AG20443 (cell line): ENCODE data around the gene EPS8L2.
A peak's percentile ranks its signal among the peaks of the same experiment; 100 is the strongest.

Experiments
- DNase-seq: peaks from one replicate; pipeline ENCODE4 v3.0.0; 2012; ENCODE audit warnings: low spot score, mixed read lengths

EPS8L2 gene

DNA sequence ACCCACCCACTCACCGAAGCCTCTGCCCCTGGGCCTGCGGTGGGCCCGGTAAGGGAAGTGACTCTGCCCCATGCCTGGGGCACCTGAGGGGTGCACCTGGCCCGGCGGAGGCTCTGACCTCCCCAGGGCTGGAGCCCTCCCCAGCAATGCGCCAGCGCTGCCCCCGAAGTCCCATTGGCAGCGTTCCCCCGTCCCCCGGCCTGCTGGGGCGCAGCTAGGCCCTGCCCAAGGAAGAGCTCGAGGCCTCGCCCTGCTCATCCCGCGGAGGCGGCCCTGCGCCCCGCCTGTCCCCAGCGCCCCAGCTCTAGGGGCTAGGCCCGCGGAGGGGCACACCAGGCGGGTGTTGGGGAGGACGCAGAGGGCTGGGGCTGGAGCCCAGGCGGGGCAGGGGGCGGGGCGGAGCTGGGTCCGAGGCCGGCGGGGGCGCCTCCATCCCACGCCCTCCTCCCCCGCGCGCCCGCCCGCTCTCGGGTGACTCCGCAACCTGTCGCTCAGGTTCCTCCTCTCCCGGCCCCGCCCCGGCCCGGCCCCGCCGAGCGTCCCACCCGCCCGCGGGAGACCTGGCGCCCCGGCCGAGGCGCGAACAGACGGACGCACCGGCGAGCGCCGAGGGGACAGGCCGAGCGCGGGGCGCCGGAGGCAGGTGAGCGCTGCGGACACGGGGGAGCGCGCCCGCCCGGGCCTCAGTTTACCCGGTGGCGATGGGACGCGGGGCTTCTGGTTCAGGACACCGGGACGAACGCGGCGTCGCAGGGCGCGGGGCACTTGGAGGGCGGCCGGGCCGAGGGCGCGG lies at the start of gene EPS8L2:
TSS of gene EPS8L2 (plus strand) at position 586 of the 793 bp plus-strand sequence. CDS start 3,177 bp downstream, outside the sequence.
- DNase-seq = no peak

GRCh38 chr11:656426-656825 lies 49.6 kb upstream of the EPS8L2 start:
- DNase-seq = no peak

- no peak for DNase-seq
Observed at GRCh38 chr11:656866-657265, 49.2 kb upstream of the EPS8L2 start.

- DNase-seq = no peak
Observed at GRCh38 chr11:657691-658126, 48.3 kb upstream of the EPS8L2 start.

GRCh38 chr11:659532-660085 lies 46.4 kb upstream of the EPS8L2 start:
- no peak for DNase-seq

DNA sequence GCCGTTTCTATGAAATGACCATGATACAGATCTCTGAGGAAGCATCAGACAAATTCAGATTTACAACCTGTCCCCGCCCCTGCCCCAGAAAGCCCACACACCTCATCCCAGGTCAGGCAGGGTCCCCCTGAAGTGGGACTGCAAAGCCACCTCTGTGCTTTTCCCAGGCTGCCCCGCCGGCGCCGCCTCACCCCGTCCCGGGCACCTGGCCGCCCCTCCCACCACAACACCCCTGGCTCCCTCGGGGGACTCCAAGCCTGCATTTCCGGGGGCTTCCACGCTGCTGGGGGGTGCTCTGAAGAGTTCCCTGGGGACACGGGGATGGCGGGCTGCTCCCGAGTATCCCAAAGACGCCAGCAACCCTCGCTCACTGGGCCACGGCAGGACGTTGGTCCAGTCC lies 45.8 kb upstream of the EPS8L2 start:
- no peak for DNase-seq

- no peak for DNase-seq
Observed at GRCh38 chr11:660681-661444, 45.2 kb upstream of the EPS8L2 start.

GRCh38 chr11:662689-663274 lies 43.2 kb upstream of the EPS8L2 start:
- peak; percentile 91 for DNase-seq

GRCh38 chr11:665062-665703 lies 40.8 kb upstream of the EPS8L2 start:
- DNase-seq = no peak

DNA sequence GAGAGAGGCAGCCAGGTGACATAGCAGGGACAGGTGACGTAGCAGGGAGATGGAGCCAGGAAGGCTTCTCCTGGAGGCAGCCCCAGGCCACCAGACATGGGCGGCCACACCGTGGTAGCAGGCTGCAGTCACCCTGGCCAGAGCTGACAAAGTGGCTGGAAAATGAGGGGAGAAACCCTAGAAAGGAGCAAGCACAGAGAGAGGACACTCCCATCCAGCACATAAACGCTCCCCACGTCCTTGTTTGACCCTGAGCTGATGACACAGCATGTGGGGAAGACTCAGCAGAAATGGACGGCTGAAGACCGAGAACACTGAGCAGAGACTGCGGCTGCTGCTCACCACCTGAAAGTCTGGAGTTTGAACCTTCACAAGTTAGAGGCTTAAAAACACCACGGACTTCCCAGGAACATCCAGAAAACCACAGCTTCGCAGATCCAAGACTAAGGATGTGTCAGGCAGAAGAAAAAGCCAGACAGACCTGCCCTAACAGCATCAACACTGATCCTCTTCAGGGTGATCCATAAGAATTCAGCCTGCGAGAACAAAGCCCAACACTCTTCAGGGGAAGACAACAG lies 40.2 kb upstream of the EPS8L2 start:
- DNase-seq = peak; percentile 86

DNA sequence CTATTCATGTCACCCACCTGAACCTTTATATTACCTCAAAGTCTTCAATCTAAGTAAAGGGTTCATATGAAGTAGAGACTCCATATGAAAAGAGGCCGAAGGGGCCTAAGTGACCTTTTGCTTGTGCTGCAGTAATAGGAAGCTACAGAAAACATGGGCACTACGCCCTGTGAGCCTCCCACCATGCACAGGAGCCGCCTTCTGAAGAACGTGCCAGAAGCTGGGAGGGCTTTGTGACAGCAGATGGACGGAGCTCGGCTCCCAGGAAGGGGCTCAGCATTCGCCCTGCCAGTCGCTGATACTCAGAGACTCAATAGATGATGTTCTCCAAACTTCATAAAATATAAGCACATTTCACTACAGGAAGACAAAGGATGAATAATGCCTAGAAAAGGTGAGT lies 32.2 kb upstream of the EPS8L2 start:
- no peak for DNase-seq

GRCh38 chr11:674406-674805 lies 31.6 kb upstream of the EPS8L2 start:
- DNase-seq = no peak

DNA sequence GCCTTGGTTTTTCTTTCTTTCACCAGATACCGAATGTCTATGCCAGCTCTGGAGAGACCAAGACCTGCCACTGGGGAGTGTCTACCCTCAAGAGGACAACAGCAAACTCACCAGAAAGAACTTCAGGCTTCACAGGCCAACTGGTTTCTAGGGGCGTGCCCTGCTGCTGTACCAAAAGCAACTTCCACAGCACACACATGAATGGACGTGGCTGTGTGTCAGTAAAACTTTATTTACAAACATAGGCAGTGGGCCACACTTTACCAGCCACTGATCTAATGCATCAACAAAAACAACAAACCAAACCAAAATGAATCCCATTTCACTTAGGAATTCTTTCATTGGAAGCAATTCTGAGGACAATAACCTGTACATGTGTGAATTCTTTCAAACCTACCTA lies 27.7 kb upstream of the EPS8L2 start:
- DNase-seq = no peak

DNA sequence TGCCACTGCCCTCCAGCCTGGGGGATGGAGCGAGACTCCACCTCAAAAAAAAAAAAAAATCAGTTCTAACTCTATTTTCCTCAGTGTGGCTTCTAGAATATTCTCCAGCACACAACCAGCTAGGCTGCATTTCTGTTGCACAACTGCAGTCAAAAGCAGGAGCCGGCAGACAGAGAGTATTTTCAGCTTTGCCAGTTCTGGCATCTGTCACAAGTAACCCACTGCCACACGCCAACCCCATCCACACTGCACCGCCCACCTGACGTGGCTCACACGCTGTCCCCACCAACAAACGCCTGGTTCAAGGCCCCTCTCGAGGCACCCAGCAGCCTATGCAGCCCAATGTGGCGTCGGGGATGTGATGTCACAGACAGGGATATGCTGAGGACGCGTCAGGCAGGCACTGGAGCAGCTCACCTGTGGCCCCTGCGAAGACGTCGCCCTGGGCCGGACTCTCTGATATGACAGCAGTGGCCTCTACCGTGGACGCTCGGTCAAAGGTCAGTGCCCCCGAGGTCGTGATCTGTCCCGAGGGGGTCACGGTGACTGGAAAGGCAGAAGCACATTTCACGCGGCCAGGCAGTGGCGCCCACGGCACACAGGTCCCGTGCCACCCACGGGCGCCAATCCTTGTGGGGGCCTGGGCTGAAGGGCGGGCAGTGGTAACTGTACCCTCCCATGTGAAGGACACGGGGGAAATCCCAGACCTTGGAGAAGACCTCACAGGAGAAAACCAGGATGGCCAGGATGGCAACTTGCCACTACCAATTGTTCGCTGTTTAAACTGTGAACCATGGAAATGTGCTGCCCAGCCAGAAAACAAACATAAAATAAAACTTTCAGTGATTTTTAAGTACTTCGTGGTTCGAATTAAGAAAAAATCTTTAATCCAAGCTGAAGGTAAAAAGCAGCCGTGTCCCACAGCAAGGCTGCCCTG lies 26.5 kb upstream of the EPS8L2 start:
- no peak for DNase-seq

DNA sequence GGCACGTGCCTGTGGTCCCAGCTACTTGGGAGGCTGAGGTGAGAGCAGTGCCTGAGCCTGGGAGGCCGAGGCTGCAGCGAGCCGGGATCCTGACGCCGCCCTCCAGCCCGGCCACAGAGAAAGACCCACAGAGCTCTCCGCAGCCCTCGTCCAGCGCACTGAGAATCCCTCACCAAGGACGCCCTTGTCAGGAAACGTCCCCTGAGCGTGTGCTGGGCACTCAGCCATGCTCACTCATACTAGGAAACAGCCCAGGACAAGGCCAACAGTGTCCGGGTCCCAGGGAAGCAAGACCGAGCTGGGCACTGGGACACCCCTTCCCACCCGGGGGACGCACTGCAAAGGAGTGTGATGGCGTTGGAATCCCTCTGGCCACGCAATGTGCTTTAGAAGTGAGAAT lies 25.6 kb upstream of the EPS8L2 start:
- DNase-seq = no peak

GRCh38 chr11:680970-681369 lies 25.1 kb upstream of the EPS8L2 start:
- no peak for DNase-seq

- DNase-seq = no peak
Observed at GRCh38 chr11:686451-687243, 19.4 kb upstream of the EPS8L2 start.

DNA sequence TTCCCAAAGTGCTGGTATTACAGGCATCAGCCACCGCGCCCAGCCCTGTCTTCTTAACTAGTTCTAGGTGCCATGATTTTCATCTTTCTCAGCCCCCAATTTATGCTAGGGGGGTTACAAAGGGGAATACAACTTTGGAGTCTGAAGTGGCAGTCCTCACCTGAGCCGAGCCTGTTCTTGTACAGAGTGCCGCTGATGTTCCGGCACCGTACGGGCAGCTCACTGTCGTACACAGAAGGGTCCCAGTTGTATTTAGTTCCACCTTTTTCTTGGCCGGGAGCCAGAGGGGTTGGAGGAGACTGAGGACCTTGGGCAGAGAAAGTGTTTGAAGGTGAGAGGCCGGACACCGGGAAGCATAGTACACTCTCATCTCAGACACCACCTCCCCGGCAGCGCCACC lies 18.3 kb upstream of the EPS8L2 start:
- no peak for DNase-seq

DNA sequence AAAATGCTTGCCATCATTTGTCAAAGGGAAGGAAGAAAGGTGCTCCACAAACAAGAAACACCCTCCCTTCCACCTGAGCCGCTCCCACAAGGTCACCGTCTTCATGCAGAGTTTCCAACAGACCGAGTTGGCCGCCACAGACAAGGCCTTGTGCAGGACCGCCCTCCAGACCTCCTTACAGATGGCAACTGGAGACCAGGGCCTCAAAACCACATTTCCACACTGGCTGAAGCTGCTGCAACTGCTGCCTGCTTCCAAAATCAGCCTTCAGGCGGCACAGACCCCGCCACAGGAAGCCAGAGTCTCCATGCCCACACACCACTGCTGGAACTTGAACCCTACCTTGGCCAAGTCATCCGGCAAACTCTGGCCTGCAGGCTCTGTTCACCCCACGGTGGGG lies 17.4 kb upstream of the EPS8L2 start:
- DNase-seq = no peak

- no peak for DNase-seq
Observed at GRCh38 chr11:689625-690024, 16.4 kb upstream of the EPS8L2 start.
